H9 (cell line): ENCODE data around the gene ELMOD3. TPM values are rescaled to one million over a fixed set of nuclear protein-coding genes. Genes with fewer than 3 reads are reported as not detected.

Experiments used
- DNase-seq: peaks from one replicate; pipeline ENCODE4 v3.0.0-alpha.2; 2017
- H2AFZ ChIP-seq: one replicate; pipeline ENCODE4 v1.6.1; 2013; ENCODE audit warnings: mild to moderate bottlenecking, low read length, control low read depth, moderate library complexity
- H2AK5ac ChIP-seq: 2 replicates; pipeline ENCODE4 v1.6.1; 2013; ENCODE audit warnings: low read length, control low read depth, mixed read lengths; ENCODE audit not compliant: insufficient read length
- H2BK120ac ChIP-seq: one replicate; pipeline ENCODE4 v1.6.1; 2013; ENCODE audit warnings: low read depth, mild to moderate bottlenecking, low read length, control low read depth, inconsistent platforms; ENCODE audit not compliant: poor library complexity, severe bottlenecking
- H2BK12ac ChIP-seq: 2 replicates; pipeline ENCODE4 v1.6.1; 2013; ENCODE audit warnings: low read length, control low read depth, mixed read lengths, low read depth; ENCODE audit not compliant: insufficient read length
- H2BK15ac ChIP-seq: 2 replicates; pipeline ENCODE4 v1.6.1; 2013; ENCODE audit warnings: low read depth, low read length, control low read depth
- H2BK20ac ChIP-seq: one replicate; pipeline ENCODE4 v1.6.1; 2013; ENCODE audit warnings: low read depth, mild to moderate bottlenecking, low read length, control low read depth, inconsistent platforms; ENCODE audit not compliant: poor library complexity, severe bottlenecking
- H2BK5ac ChIP-seq: 2 replicates; pipeline ENCODE4 v1.6.1; 2013; ENCODE audit warnings: low read length, control low read depth, mixed read lengths; ENCODE audit not compliant: insufficient read length
- H3K14ac ChIP-seq: 2 replicates; pipeline ENCODE4 v1.6.1; 2013; ENCODE audit warnings: low read length, control low read depth; ENCODE audit not compliant: insufficient read depth
- H3K18ac ChIP-seq: 2 replicates; pipeline ENCODE4 v1.6.1; 2013; ENCODE audit warnings: low read depth, mild to moderate bottlenecking, mixed read lengths, low read length, control low read depth; ENCODE audit not compliant: insufficient read length
- H3K23ac ChIP-seq: 2 replicates; pipeline ENCODE4 v1.6.1; 2013; ENCODE audit warnings: low read length, control low read depth, mixed read lengths, low read depth; ENCODE audit not compliant: insufficient read length
- H3K23me2 ChIP-seq: 2 replicates; pipeline ENCODE4 v1.6.1; 2013; ENCODE audit warnings: low read depth, mild to moderate bottlenecking, mixed read lengths, low read length, control low read depth; ENCODE audit not compliant: insufficient read length, poor library complexity, severe bottlenecking
- H3K27ac ChIP-seq: 2 replicates; pipeline ENCODE4 v1.5.1; 2013; ENCODE audit warnings: low read length, control low read depth, mixed read lengths, low read depth; ENCODE audit not compliant: insufficient read length
- H3K27me3 ChIP-seq: 2 replicates; pipeline ENCODE4 v1.6.1; 2013; ENCODE audit warnings: low read length, control low read depth, inconsistent platforms; ENCODE audit not compliant: insufficient read depth
- H3K4ac ChIP-seq: 2 replicates; pipeline ENCODE4 v1.6.1; 2013; ENCODE audit warnings: low read depth, mild to moderate bottlenecking, control low read depth, inconsistent platforms, low read length, moderate library complexity
- H3K4me1 ChIP-seq: 2 replicates; pipeline ENCODE4 v1.6.1; 2013; ENCODE audit warnings: low read length, control low read depth, inconsistent platforms; ENCODE audit not compliant: insufficient read depth
- H3K4me2 ChIP-seq: 2 replicates; pipeline ENCODE4 v1.6.1; 2013; ENCODE audit warnings: low read length, control low read depth, mixed read lengths; ENCODE audit not compliant: insufficient read length, insufficient read depth
- H3K56ac ChIP-seq: 2 replicates; pipeline ENCODE4 v1.6.1; 2013; ENCODE audit warnings: low read depth, mild to moderate bottlenecking, mixed read lengths, low read length, control low read depth; ENCODE audit not compliant: insufficient read length
- H3K79me1 ChIP-seq: 2 replicates; pipeline ENCODE4 v1.6.1; 2013; ENCODE audit warnings: low read depth, mild to moderate bottlenecking, moderate library complexity, low read length, control low read depth, inconsistent platforms; ENCODE audit not compliant: insufficient read depth, poor library complexity, severe bottlenecking
- H3K79me2 ChIP-seq: 2 replicates; pipeline ENCODE4 v1.6.1; 2013; ENCODE audit warnings: low read length, control low read depth, inconsistent platforms; ENCODE audit not compliant: insufficient read depth
- H3K9ac ChIP-seq: 2 replicates; pipeline ENCODE4 v1.6.1; 2013; ENCODE audit warnings: low read length, control low read depth, mixed read lengths; ENCODE audit not compliant: insufficient read length; ENCODE audit errors: extremely low read depth
- H3K9me3 ChIP-seq: one replicate; pipeline ENCODE4 v1.6.1; 2013; ENCODE audit warnings: low read depth, low read length, inconsistent platforms; ENCODE audit not compliant: control insufficient read depth
- H3T11ph ChIP-seq: one replicate; pipeline ENCODE4 v1.6.1; 2013; ENCODE audit warnings: mild to moderate bottlenecking, low read length, control low read depth, inconsistent platforms
- H4K20me1 ChIP-seq: one replicate; pipeline ENCODE4 v1.6.1; 2013; ENCODE audit not compliant: control insufficient read depth, insufficient read length, insufficient read depth
- H4K5ac ChIP-seq: 2 replicates; pipeline ENCODE4 v1.6.1; 2013; ENCODE audit warnings: low read depth, mild to moderate bottlenecking, mixed read lengths, low read length, control low read depth; ENCODE audit not compliant: insufficient read length
- H4K8ac ChIP-seq: replicated peaks from 2 replicates; pipeline ENCODE4 v1.6.1; 2013; ENCODE audit warnings: low read length, control low read depth, mixed read lengths, low read depth; ENCODE audit not compliant: insufficient read length
- H4K91ac ChIP-seq: 2 replicates; pipeline ENCODE4 v1.6.1; 2013; ENCODE audit warnings: low read depth, mild to moderate bottlenecking, moderate library complexity, mixed read lengths, low read length, control low read depth; ENCODE audit not compliant: insufficient read length
- H3K27ac Mint-ChIP-seq, 3 experiments: 2 replicates in 2 of 3; 3 replicates in 1 of 3; pipeline ENCODE4 v1.8.0; 2020 to 2021; ENCODE audit warnings: mixed read lengths in 3 of 3, mild to moderate bottlenecking in 1 of 3, moderate library complexity in 1 of 3
- H3K27me3 Mint-ChIP-seq: 2 replicates; pipeline ENCODE4 v1.8.0; 2021; ENCODE audit warnings: low read depth, mild to moderate bottlenecking, moderate library complexity, mixed read lengths
- H3K36me3 Mint-ChIP-seq, 3 experiments: 2 replicates in 2 of 3; 3 replicates in 1 of 3; pipeline ENCODE4 v1.8.0; 2020 to 2021; ENCODE audit warnings: low read depth in 3 of 3, mixed read lengths in 3 of 3; ENCODE audit not compliant: insufficient read depth in 1 of 3
- H3K4me1 Mint-ChIP-seq, 2 experiments: 2 replicates each; pipeline ENCODE4 v1.8.0; 2020; ENCODE audit warnings: mixed read lengths in 2 of 2
- H3K4me3 Mint-ChIP-seq, 2 experiments: 2 replicates in 1 of 2; 3 replicates in 1 of 2; pipeline ENCODE4 v1.8.0; 2020 to 2021; ENCODE audit warnings: mild to moderate bottlenecking in 2 of 2, mixed read lengths in 2 of 2, moderate library complexity in 1 of 2
- H3K9me3 Mint-ChIP-seq, 2 experiments: 2 replicates in 1 of 2; 3 replicates in 1 of 2; pipeline ENCODE4 v1.8.0; 2020; ENCODE audit warnings: mild to moderate bottlenecking in 2 of 2, mixed read lengths in 2 of 2, moderate library complexity in 1 of 2
- WGBS: extraction: QIAGEN DNeasy Blood & Tissue Kit; methylation state at CpG from one replicate; pipeline ENCODE4 v1.1.7; 2013; ENCODE audit warnings: missing lambda C conversion rate, low lambda C conversion rate, mixed read lengths; ENCODE audit not compliant: insufficient read length; ENCODE audit errors: extremely low coverage; 5-methylcytosine and 5-hydroxymethylcytosine counted together
- total RNA-seq: library from RNA; stranded (reverse); gene quantifications from 2 replicates; pipeline ENCODE4 v1.2.1, GENCODE V29; 2021
- TF ChIP-seq, protein P1 (sequence below): fragments of 200-600 bp; sonication (generic); conservative IDR thresholded peaks from 3 replicates; pipeline ENCODE4 v1.8.0; 2021; ENCODE audit warnings: antibody characterized with exemption, mild to moderate bottlenecking

Gene ELMOD3
- total RNA-seq, 1 experiment from 2014 or later, result 7.6 TPM

DNA sequence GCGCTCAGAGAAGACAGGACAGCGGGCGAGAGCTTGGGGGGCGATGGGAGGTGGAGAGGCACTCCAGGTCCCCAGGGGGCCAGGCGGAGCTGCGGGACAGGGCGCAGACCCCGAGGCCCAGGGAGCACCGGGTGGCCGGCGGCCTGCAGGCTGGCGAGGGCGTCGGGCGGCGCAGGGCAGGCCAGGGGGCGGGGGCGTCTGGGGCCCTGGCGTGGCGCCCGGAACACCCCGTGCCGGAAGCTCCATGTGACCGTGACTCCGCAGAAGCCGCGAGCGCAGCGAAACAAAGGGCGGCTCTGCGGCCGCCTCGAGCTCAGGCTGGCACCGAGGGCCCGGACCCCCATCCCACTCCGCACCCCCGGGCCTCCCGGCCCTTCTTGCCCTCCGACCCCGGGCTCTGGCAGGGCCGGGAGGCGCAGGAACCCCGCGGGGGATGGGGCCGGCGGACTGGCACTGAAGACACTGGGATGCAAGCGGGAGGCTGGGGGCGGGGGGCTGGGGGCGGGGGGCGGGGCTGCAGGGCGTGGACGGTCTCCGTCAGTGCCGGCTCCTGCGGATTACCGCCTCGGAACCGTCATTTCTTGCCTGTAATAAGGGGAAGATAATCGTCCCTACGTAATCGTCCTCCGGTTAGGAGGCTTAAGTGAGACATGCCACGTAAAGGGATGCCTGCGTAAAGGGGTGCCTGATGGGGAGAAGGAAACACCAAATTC lies 83.1 kb downstream of the ELMOD3 start:
- peaks cover 18% of the 10 kb centered on the region for H3K27me3 Mint-ChIP-seq
- H3K23me2 ChIP-seq, result peaks cover 3% of the 10 kb centered on the region
- peak overlapping the region; percentile 90 for H3K18ac ChIP-seq
- no peak overlapping the region for H3K56ac ChIP-seq
- H4K91ac ChIP-seq, result no peak overlapping the region
- peaks cover 7% of the 10 kb centered on the region; the same call in 1 of the 2 replicates for H3K4me1 ChIP-seq
- no peak overlapping the region for H3K23ac ChIP-seq
- H2BK5ac ChIP-seq, result no peak overlapping the region
- peak overlapping the region; percentile 95 for H3K14ac ChIP-seq
- peak overlapping the region; percentile 5 for H3K9ac ChIP-seq
- WGBS, result no CpG with 5 or more reads among the region's 64 CpGs
- no peak overlapping the region for H2BK20ac ChIP-seq
- peak overlapping the region; percentile 77 for H2BK12ac ChIP-seq
- no peak overlapping the region for H4K8ac ChIP-seq
- H3K36me3 Mint-ChIP-seq, result no peaks in the 10 kb centered on the region
- TF ChIP-seq, protein P1, sequence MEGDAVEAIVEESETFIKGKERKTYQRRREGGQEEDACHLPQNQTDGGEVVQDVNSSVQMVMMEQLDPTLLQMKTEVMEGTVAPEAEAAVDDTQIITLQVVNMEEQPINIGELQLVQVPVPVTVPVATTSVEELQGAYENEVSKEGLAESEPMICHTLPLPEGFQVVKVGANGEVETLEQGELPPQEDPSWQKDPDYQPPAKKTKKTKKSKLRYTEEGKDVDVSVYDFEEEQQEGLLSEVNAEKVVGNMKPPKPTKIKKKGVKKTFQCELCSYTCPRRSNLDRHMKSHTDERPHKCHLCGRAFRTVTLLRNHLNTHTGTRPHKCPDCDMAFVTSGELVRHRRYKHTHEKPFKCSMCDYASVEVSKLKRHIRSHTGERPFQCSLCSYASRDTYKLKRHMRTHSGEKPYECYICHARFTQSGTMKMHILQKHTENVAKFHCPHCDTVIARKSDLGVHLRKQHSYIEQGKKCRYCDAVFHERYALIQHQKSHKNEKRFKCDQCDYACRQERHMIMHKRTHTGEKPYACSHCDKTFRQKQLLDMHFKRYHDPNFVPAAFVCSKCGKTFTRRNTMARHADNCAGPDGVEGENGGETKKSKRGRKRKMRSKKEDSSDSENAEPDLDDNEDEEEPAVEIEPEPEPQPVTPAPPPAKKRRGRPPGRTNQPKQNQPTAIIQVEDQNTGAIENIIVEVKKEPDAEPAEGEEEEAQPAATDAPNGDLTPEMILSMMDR, result no peak
- H3K9me3 ChIP-seq, result no peaks in the 10 kb centered on the region
- H4K20me1 ChIP-seq, result no peaks in the 10 kb centered on the region
- H2AK5ac ChIP-seq, result no peak overlapping the region
- H2BK120ac ChIP-seq, result peak overlapping the region; percentile 82
- H3K9me3 Mint-ChIP-seq, result no peaks in the 10 kb centered on the region; a peak in 2 of 5 replicates
- peaks cover 27 to 44% of the 10 kb centered on the region in 2 experiments for H3K4me1 Mint-ChIP-seq
- DNase-seq, result peak; percentile 79
- no peaks in the 10 kb centered on the region for H3K79me1 ChIP-seq
- no peak overlapping the region for H2AFZ ChIP-seq
- no peak overlapping the region for H3K27ac ChIP-seq
- H3K4me3 Mint-ChIP-seq, result peak overlapping the region; percentile 59 to 80
- H3K4me2 ChIP-seq, result peak overlapping the region; percentile 60
- H3K79me2 ChIP-seq, result no peaks in the 10 kb centered on the region
- no peak overlapping the region for H4K5ac ChIP-seq
- no peak overlapping the region for H3T11ph ChIP-seq
- H3K27ac Mint-ChIP-seq, result peak overlapping the region; percentile 87 to 96 (median 89)
- H3K27me3 ChIP-seq, result no peaks in the 10 kb centered on the region; the same call in 1 of the 2 replicates
- peak overlapping the region; percentile 12; the same call in 1 of the 2 replicates for H3K4ac ChIP-seq
- no peak overlapping the region for H2BK15ac ChIP-seq
